HTERT RPE-1 (cell line): Measurements from ENCODE around the gene CHADL.
"Not testable (repeated sequence)": the region's sequence is repeated elsewhere in the genome, so short reads cannot be mapped to it uniquely, and the experiment has no call there.

Experiments
- in situ Hi-C: fragments of 300-500 bp; cut with MboI; formaldehyde crosslinking; loops from 4 replicates; pipeline ENCODE4 v1.14.3; 2020; ENCODE audit warnings: low sequenced_read_pairs

Gene CHADL

DNA sequence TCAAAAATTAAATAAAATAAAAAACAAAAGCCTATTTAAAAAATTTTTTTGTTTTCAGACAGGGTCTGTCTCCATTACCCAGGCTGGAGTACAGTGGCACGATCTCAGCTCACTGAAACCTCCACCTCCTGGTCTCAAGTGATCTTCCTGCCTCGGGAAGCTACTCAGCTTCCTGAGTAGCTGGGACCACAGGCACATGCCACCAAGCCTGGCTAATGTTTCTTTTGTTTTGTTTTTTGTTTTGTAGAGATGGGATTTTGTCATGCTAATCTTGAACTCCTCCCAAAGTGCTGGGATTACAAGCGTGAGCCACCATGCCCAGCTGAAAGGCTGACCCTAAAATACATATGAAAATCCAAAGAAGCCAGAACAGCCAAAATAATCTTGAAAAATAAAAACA lies 56.1 kb downstream of the CHADL start:
- in situ Hi-C loops = no loop called here

DNA sequence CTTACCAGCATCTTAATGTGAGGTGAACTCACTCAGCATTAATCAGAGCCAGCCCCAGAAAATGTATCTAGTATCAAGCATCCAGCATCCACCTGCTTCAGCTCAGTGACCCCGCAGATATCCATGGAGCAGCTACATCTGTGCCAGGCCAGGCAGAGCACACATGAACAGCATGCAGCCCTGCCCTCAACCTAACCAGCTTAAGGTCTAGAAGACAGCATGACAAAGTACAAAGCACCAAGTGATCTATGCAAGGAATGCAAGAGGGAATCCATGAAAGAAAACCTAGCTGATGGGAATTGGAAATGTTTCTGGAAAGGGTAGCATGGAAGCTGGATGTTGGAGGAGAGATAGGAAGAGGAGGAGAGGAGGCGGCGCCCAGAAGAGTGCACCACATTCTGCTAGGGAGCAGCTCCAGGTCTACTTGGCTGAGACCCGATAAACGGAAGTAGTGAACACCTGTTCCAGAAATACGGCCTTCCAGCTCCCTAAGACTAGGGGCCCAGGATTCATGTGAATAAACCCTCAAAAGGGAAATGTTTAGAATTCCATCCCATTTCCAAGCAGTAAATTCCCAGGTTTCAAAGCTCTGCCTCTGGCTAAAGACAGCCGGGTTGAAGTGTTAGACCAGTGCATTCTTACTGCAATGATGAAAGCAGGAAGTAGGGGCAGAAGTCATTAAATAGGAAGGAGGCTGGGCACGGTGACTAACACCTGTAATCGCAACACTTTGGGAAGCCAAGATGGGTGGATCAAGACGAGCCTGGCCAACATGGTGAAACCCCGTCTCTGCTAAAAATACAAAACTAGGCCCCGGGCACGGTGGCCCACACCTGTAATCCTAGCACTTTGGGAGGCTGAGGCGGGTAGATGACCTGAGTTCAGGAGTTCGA lies 59.1 kb downstream of the CHADL start:
- in situ Hi-C loops = no loop called here

- in situ Hi-C loops = no loop called here
These were observed 59.8 kb downstream of the CHADL start for GRCh38 chr22:41180926-41181325.

DNA sequence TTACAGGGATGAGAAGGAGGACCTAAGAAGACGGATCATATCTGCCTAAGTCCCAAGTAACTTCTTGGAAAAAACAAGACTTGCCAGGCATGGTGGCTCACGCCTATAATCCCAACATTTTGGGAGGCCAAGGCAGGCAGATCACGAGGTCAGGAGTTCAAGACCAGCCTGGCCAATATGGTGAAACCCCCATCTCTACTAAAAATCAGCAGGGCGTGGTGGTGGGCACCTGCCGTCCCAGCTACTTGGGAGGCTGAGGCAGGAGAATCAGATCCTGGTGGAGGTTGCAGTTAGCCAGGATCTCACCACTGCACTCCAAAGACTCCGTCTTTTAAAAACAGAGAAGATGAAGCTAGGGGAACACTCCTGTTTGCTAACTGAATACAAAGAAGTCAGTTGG lies 60.4 kb downstream of the CHADL start:
- in situ Hi-C loops = not testable (repeated sequence)
